HG03095 (cell line): ENCODE results near the gene SLC22A23.

ENCODE experiments used
- ATAC-seq: cut with Tn5 transposase; IDR thresholded peaks from one replicate; pipeline ENCODE4 v1.9.1; 2021; ENCODE audit warnings: moderate library complexity; ENCODE audit not compliant: unreplicated experiment

Gene SLC22A23

GRCh38 chr6:3372912-3373554, 83.8 kb downstream of the SLC22A23 start:
- ATAC-seq: no peak

GRCh38 chr6:3372184-3372846, 84.5 kb downstream of the SLC22A23 start:
- ATAC-seq: no peak

- ATAC-seq: no peak
Observed at GRCh38 chr6:3371222-3371949, 85.5 kb downstream of the SLC22A23 start.

- no peak for ATAC-seq
Observed at GRCh38 chr6:3370361-3371221, 86.3 kb downstream of the SLC22A23 start.

- no peak for ATAC-seq
Observed at GRCh38 chr6:3369985-3370360, 86.9 kb downstream of the SLC22A23 start.

GRCh38 chr6:3368685-3369084, 88.2 kb downstream of the SLC22A23 start:
- no peak for ATAC-seq

GRCh38 chr6:3367630-3368029, 89.2 kb downstream of the SLC22A23 start:
- no peak for ATAC-seq

GRCh38 chr6:3366596-3367413, 90.0 kb downstream of the SLC22A23 start:
- ATAC-seq: no peak

- no peak for ATAC-seq
Observed at GRCh38 chr6:3364391-3364790, 92.5 kb downstream of the SLC22A23 start.

GRCh38 chr6:3363296-3364025, 93.4 kb downstream of the SLC22A23 start:
- ATAC-seq: no peak

- no peak for ATAC-seq
Observed at GRCh38 chr6:3361312-3362037, 95.4 kb downstream of the SLC22A23 start.

- no peak for ATAC-seq
Observed at GRCh38 chr6:3360727-3361045, 96.2 kb downstream of the SLC22A23 start.

GRCh38 chr6:3359973-3360726, 96.7 kb downstream of the SLC22A23 start:
- ATAC-seq: no peak

- no peak for ATAC-seq
Observed at GRCh38 chr6:3359101-3359752, 97.6 kb downstream of the SLC22A23 start.

- no peak for ATAC-seq
Observed at GRCh38 chr6:3358413-3359100, 98.3 kb downstream of the SLC22A23 start.

- no peak for ATAC-seq
Observed at GRCh38 chr6:3357678-3358077, 99.2 kb downstream of the SLC22A23 start.

GRCh38 chr6:3356824-3357420, 99.9 kb downstream of the SLC22A23 start:
- ATAC-seq: no peak
